GM12891 (cell line): ENCODE results near the gene EP300.
"Not testable (repeated sequence)": the region's sequence is repeated elsewhere in the genome, so short reads cannot be mapped to it uniquely, and the experiment has no call there.

Experiments
- DNase-seq: peaks from one replicate; pipeline ENCODE4 v3.0.0; 2011; ENCODE audit warnings: low spot score; ENCODE audit not compliant: insufficient read length
- FAIRE-seq: peaks from 2 replicates; lab custom pipeline; 2011; peaks lifted over from hg19 to GRCh38; lab: Jason Lieb, UNC
- PAX5 ChIP-seq: IDR thresholded peaks from 2 replicates; pipeline ENCODE4 v1.6.1; 2011; ENCODE audit warnings: low read length, moderate library complexity, mild to moderate bottlenecking; ENCODE audit not compliant: insufficient read depth, severe bottlenecking
- POLR2A ChIP-seq: IDR thresholded peaks from 2 replicates; pipeline ENCODE4 v1.6.1; 2011; ENCODE audit warnings: low read depth, low read length, control low read depth
- POLR2AphosphoS5 ChIP-seq: IDR thresholded peaks from 2 replicates; pipeline ENCODE4 v1.6.1; 2011; ENCODE audit warnings: low read depth, low read length, control low read depth
- POU2F2 ChIP-seq: IDR thresholded peaks from 2 replicates; pipeline ENCODE4 v1.6.1; 2011; ENCODE audit warnings: low read depth, mild to moderate bottlenecking, control low read depth, low read length, moderate library complexity
- SPI1 ChIP-seq: IDR thresholded peaks from 2 replicates; pipeline ENCODE4 v1.6.1; 2011; ENCODE audit warnings: low read depth, low read length, control low read depth
- TAF1 ChIP-seq: IDR thresholded peaks from 2 replicates; pipeline ENCODE4 v1.6.1; 2011; ENCODE audit warnings: low read depth, low read length, control low read depth

Gene EP300

GRCh38 chr22:41057076-41057475 is 35.3 kb upstream of the EP300 start:
- DNase-seq (no peak), FAIRE-seq (no peak)
- TF ChIP-seq PAX5: no peak
- no peak for TF ChIP-seq POLR2A
- TF ChIP-seq POU2F2: no peak
- TF ChIP-seq SPI1: no peak
- TF ChIP-seq POLR2AphosphoS5: no peak
- no peak for TF ChIP-seq TAF1

GRCh38 chr22:41062146-41062545 is 30.2 kb upstream of the EP300 start:
- DNase-seq: no peak
- TF ChIP-seq POU2F2: no peak
- TF ChIP-seq POLR2A: no peak
- no peak for TF ChIP-seq SPI1
- TF ChIP-seq POLR2AphosphoS5: no peak
- no peak for TF ChIP-seq PAX5
- no peak for TF ChIP-seq TAF1
- FAIRE-seq: no peak

DNA sequence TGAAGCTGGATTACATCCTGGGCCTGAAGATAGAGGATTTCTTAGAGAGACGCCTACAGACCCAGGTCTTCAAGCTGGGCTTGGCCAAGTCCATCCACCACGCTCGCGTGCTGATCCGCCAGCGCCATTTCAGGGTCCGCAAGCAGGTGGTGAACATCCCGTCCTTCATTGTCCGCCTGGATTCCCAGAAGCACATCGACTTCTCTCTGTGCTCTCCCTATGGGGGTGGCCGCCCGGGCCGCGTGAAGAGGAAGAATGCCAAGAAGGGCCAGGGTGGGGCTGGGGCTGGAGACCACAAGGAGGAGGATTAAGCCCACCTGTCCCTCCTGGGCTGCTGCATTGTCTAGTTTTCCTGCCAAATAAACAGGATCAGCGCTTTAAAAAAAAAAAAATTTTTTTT is 28.1 kb upstream of the EP300 start:
- FAIRE-seq, DNase-seq: not testable (repeated sequence)

GRCh38 chr22:41066341-41066740 is 26.1 kb upstream of the EP300 start:
- FAIRE-seq, DNase-seq: not testable (repeated sequence)

DNA sequence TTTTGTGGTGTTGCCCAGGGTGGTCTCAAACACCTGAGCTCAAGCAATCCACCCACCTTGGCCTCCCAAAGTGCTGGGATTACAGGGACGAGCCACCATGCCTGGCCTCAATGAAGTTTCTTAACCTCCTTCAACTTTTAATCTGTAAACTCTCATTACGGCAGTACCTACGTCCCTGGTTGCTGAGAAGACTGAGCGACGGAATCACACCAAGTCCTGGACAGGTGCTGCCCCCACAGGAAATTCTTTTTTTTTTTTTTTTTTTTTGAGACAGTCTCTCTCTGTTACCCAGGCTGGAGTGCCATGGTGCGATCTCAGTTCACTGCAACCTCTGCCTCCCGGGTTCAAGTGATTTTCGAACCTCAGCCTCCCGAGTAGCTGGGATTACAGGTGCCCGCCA is 24.4 kb upstream of the EP300 start:
- FAIRE-seq, DNase-seq: not testable (repeated sequence)

- no peak for DNase-seq
- no peak for FAIRE-seq
- no peak for TF ChIP-seq TAF1
- TF ChIP-seq POU2F2: no peak
- no peak for TF ChIP-seq PAX5
- no peak for TF ChIP-seq POLR2AphosphoS5
- TF ChIP-seq SPI1: no peak
- no peak for TF ChIP-seq POLR2A
Measured at GRCh38 chr22:41070665-41071331, 21.6 kb upstream of the EP300 start.

DNA sequence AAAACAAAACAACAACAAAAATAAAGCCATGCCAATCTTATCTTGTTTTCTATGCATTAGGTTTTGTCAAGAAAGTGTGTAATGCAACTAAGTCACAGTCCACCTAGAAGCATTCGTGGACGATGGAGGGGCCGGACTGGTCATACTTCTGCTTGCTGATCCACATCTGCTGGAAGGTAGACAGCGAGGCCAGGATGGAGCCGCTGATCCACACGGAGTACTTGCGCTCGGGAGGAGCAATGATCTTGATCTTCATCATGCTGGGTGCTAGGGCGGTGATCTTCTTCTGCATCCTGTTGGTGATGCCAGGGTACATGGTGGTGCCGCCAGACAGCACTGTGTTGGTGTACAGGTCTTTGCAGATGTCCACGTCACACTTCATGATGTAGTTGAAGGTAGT is 18.3 kb upstream of the EP300 start:
- no peak for TF ChIP-seq SPI1
- FAIRE-seq (peak; percentile 26), DNase-seq (no peak)

DNA sequence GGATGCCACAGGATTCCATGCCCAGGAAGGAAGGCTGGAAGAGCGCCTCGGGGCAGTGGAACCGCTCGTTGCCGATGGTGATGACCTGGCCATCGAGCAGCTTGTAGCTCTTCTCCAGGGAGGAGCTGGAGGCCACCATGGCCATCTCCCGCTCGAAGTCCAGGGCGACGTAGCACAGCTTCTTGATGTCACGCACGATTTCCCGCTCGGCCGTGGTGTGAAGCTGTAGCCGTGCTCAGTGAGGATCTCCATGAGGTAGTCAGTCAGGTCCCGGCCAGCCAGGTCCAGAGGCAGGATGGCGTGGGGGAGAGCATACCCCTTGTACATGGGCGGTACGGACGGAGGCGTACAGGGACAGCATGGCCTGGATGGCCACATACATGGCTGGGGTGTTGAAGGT is 17.9 kb upstream of the EP300 start:
- FAIRE-seq: no peak
- no peak for TF ChIP-seq POU2F2
- no peak for DNase-seq

DNA sequence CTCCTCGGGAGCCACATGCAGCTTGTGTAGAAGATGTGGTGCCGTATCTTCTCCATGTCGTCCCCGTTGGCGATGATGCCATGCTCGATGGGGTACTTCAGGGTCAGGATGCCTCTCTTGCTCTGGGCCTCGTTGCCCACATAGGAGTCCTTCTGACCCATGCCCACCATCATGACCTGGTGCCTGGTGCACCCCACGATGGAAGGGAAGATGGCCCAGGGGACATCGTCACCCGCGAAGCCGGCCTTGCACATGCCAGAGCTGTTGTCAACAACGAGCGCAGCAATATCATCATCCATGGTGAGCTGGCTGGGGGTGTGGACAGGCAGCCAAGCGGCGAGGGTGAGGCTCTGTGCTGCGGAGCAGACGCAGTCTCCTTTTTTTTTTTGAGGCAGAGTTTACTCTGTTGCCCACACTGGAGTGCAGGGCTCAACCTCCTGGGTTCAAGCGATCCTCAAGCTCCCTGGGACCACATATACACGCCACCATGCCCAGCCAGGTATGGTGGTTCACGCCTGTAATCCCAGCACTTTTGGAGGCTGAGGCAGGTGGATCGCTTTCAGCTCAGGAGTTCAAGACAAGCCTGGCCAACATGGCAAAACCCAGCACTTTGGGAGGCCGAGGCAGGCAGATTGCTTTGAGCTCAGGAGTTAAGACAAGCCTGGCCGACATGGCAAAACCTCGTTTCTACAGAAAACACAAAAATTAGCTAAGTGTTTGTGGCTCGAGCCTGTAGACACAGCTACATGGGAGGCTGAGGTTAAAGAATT is 17.3 kb upstream of the EP300 start:
- DNase-seq (no peak), FAIRE-seq (no peak)
- TF ChIP-seq PAX5 (no peak), POLR2AphosphoS5 (no peak), SPI1 (no peak), TAF1 (no peak), POLR2A (no peak), POU2F2 (no peak)

DNA sequence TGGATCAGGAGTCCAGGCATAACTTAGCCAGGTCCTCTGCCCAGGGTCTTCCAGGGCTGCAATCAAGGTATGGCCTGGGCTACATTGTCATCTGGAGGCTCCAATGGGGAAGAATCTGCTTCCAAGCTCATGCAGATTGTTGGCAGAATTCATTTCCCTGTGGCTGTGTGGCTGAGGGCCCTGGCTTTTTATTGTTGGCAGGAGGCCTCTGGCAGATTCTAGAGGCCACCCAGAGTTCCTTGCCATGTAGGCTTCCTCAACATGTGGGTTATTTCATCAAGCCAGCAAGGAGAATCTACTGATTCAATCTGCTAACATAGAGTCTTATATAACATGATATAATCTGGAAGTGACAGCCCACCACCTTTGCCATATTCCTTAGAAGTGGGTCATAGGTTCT is 16.4 kb upstream of the EP300 start:
- TF ChIP-seq PAX5 (no peak), SPI1 (no peak), POU2F2 (no peak), TAF1 (no peak), POLR2A (no peak), POLR2AphosphoS5 (no peak)
- no peak for FAIRE-seq
- DNase-seq: no peak

GRCh38 chr22:41076857-41077256 is 15.5 kb upstream of the EP300 start:
- TF ChIP-seq SPI1 (no peak), POU2F2 (no peak), POLR2AphosphoS5 (no peak), PAX5 (no peak), TAF1 (no peak), POLR2A (no peak)
- FAIRE-seq (no peak), DNase-seq (no peak)
